ENCODE measurements around the gene SCAND1. TPM values are rescaled to one million over a fixed set of nuclear protein-coding genes. Genes with fewer than 3 reads are reported as not detected.

The SCAND1 gene
- total RNA-seq, 1 donor from 2014 or later: 6.4 TPM

GRCh38 chr20:35903843-35904242 lies 50.5 kb downstream of the SCAND1 start:
- Mint-ChIP-seq H3K4me1 (no peaks in the 10 kb centered on the region), H3K9me3 (no peaks in the 10 kb centered on the region), H3K4me3 (no peak overlapping the region), H3K27ac (no peak overlapping the region), H3K27me3 (ENCODE audit: insufficient read depth, low read depth) (peaks cover 3% of the 10 kb centered on the region), H3K36me3 (peaks cover 11% of the 10 kb centered on the region)
- H3K9ac ChIP-seq: no peak overlapping the region
- H3K4me1 ChIP-seq: no peaks in the 10 kb centered on the region
- no peaks in the 10 kb centered on the region for H3K36me3 ChIP-seq
- H3K4me2 ChIP-seq: no peak overlapping the region
- no peaks in the 10 kb centered on the region for H3K79me2 ChIP-seq (ENCODE audit: low read depth)
- H3K27ac ChIP-seq: no peak overlapping the region
- H3F3A ChIP-seq (ENCODE audit: low read depth): no peaks in the 10 kb centered on the region
- H3K27me3 ChIP-seq: no peaks in the 10 kb centered on the region
- TF ChIP-seq EZH2phosphoT487 (IDR thresholded peaks at IDR 0.05) (no peak), CTCF (IDR thresholded peaks at IDR 0.05) (no peak), EZH2 (IDR thresholded peaks at IDR 0.05) (no peak)
- no peaks in the 10 kb centered on the region for H3K9me3 ChIP-seq (ENCODE audit: low read depth)
- no peak overlapping the region for H3K4me3 ChIP-seq
- H4K20me1 ChIP-seq (ENCODE audit: low read depth): peaks cover 6% of the 10 kb centered on the region
- no peak for DNase-seq (ENCODE audit: low spot score)
- no peak overlapping the region for H2AFZ ChIP-seq (replicated peaks)

Small RNAs within 50 kb of the gene (small RNA-seq; reads per million reads assigned to genes)
- gene RNU6-937P: not detected

Other genes starting within 250 kb of the SCAND1 start
- gene RBM39, start 212.2 kb downstream of the SCAND1 start, total RNA-seq (ENCODE audit: low replicate concordance): 359 and 555 TPM in 2 replicates
- 45.1 and 54.7 TPM in 2 replicates for gene PHF20, start 182.5 kb downstream of the SCAND1 start, total RNA-seq (ENCODE audit: low replicate concordance)
- 4.4 and 6.1 TPM in 2 replicates for gene CNBD2, start 14.1 kb upstream of the SCAND1 start, total RNA-seq (ENCODE audit: low replicate concordance)
- 32.7 and 35.8 TPM in 2 replicates for gene EPB41L1, start 200.2 kb upstream of the SCAND1 start, total RNA-seq (ENCODE audit: low replicate concordance)